GM19193 (cell line): Measurements from ENCODE around the gene LPIN1.

ENCODE experiments used
- POLR2A ChIP-seq: IDR thresholded peaks from 4 replicates; pipeline ENCODE4 v1.6.1; 2011; ENCODE audit not compliant: insufficient read depth, insufficient read length; ENCODE audit errors: extremely low read depth

The LPIN1 gene

DNA sequence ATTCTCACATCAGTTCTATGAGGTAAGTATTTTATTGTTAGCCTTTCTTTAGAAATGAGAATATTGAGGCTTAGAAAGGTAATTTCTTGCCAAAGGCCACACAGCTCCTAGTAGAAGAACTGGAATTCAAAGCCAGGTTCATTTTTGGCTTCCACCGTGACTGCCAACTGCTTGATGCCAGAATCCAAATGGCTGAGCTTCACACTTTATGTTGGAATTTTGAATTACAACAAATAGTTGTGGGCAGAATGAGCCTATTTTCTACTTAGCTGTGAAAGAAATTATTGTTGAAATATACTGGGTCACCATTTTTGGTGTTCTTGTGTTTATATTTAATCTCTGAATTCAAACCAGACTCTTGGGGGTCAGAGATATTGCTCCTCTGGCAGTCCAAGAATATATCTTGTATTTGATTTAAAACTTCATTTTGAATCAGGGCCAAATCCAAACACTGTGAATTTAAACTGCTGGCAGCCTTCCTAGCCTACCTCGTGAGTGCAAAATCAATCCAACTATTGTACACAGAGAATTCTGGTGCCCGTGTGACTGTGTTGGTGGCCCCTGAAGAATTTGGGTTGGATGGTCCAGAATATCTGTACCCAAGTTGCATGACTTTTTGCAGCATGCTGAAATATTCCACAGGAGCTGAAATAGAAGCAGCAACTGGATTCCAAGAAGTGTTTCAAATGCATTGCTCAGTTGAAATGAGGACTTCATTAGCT lies 35.6 kb upstream of the LPIN1 start:
- TF ChIP-seq POLR2A, result no peak

DNA sequence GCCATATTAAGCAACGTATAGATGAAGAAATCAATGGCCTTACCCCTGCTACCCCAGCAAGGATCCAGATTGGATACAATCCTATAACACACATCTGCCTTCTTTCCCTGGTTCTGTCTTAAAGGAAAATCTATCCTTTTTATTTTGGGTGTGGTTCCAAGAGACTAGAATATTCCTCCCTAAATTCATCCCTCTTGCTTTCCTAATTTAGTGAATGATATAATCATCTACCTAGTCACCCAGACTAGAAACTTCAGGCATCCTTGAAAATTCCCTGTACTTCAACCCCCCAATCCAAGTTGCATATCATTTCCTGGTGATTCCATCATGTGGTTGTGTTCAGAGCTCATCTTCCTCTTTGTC lies 35.1 kb upstream of the LPIN1 start:
- TF ChIP-seq POLR2A, result no peak

DNA sequence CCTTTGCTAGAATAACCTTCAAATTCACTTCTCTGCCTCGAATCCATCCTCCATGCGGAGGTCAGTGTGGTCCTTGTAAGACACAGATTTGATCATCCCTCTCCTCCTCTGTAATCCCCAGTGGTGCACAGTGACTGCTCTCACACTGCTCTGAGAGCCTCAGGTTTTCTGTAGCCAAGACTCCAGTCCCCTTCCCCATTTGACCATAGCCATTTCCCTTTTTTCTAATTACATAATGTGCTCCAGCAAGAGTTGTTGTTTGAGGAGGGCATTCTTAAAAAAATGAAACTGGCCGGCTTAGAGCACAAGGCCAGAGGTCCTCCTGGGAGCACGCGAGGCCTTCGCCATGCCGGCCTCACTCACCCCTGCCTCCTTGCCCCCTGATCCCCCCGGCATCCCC lies 34.7 kb upstream of the LPIN1 start:
- TF ChIP-seq POLR2A, result no peak

DNA sequence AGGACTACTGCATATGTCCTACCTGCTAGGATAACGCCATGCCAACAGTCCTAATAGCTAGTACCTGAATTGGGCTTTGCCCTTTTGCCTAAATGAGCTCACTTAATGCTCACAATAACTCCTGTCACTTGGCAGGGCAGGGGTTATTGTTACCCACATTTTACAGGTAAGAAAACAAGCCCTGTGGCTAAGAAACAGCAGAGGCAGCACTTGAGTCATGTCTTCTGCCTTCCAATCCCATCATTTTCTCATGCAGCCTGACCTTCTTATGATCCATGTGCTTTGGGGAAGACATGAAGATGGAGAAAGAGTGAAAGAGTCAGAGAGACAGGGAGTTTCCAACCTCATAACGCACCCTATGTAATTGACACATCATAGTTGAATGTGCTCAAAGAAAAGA lies 33.6 kb upstream of the LPIN1 start:
- no peak for TF ChIP-seq POLR2A

DNA sequence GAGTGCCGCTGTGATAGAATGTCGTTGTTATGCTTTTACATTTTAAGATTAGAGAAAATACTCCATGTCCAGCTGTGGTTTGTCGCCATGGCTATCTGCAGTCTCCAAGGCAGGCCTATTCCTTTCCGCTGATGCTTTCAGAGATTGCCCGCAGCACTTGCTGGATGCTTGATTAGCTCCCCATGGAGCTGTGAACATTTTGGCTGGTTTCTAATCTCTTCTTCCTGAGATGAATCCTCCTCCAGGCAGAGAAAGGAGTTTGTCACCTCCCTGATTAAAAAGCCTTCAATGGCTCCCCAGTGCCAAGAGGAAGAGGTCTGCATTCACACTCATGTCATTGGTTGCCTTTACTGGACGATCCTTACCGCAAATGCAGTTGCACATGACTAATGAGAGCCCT lies 32.6 kb upstream of the LPIN1 start:
- no peak for TF ChIP-seq POLR2A

DNA sequence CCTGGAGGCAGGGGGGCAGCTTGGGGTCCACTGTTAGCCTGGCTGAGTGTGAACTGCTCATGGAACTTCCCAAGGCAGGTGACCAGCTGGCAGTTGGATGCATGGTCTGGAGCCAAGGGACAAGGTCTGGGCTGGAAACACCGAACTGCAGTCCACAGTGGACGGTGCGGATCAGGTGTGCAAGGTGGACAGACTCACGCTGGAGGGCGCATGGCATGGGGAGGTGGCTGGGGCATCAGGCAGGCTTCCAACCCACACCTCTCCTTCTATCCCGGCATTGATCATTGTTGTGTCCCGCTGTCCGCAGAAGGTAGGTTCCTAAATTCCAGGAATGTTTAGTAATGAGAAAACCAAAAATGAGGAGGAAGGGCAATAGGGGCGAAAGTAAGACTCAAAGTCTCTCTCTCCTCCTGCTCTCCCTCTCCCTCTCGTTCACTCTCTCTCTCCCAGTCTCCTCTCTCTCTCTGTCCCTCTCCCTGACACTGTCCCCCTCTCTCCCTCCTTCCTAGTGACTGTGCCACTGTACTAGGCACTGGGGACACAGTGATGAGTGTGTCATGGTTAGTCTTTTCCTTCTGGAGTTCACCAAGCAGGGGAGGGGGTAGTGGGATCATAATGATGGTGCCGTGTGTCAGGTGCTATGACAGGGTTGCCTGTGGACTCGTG lies 30.3 kb upstream of the LPIN1 start:
- no peak for TF ChIP-seq POLR2A

DNA sequence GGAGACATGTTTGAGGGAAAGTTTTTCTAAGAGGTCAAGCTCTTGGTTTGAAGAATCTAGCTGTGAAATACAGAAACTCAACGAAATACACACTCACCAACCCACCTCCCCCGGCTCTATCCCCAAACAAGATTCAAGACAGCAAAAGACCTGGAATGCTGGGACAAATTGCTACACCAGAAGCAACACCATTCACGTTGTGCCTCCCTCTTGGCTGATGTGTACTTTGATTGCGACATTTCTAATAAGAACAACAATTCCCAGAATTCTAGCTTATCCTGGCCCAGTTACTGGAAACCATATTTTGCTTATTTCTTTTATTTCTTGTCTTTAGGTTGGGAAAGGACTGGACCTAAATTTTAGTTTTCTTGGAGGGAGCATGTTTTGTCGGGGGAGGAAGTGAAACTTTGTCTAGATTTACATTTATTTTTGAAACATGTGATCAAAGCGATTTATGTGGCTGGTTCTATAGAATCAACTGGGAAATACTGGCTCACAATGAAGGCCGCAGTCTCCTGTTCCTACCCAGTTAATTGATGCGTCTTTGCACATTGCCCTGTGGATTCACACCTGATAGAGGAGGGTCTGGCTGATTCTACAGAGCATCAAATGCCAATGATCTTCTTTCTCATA lies 29.6 kb upstream of the LPIN1 start:
- TF ChIP-seq POLR2A, result no peak

DNA sequence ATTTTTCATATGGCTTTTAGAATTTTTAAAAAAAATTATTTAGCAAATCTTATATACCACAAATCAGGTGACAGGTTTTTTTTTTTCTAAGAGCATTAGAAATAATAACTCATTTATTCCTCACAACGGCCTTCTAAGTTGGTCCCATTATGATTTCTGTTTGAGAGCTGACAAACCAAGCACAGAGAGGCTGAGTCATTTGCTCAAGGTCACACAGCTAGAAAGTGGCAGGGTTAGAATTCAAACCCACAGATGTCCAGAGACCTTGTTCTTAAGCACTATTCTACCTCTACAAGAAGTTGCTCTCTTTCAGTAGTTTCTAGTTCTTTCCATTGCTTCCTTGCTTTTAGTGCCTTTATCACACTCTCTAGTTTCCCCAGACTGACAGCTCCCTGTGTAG lies 28.8 kb upstream of the LPIN1 start:
- TF ChIP-seq POLR2A, result no peak

DNA sequence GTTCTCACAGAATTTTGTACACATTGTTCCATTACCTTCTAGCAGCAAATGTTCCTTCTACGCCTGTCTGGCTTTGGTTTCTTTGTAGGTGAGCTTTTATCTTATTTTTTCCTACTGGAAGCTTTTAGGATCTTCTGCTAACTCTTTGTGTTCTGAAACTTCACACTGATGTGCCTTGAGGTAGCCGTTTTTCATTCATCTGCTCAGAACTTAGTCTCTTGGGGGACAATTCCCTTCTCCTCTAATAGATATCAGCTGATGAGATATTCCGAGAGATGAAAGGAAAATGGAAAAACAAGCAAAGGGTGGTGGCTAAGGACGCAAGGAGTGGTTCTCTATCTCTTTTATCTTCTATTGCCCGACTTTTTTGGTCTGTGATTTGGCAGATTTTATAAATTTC lies 27.8 kb upstream of the LPIN1 start:
- no peak for TF ChIP-seq POLR2A

DNA sequence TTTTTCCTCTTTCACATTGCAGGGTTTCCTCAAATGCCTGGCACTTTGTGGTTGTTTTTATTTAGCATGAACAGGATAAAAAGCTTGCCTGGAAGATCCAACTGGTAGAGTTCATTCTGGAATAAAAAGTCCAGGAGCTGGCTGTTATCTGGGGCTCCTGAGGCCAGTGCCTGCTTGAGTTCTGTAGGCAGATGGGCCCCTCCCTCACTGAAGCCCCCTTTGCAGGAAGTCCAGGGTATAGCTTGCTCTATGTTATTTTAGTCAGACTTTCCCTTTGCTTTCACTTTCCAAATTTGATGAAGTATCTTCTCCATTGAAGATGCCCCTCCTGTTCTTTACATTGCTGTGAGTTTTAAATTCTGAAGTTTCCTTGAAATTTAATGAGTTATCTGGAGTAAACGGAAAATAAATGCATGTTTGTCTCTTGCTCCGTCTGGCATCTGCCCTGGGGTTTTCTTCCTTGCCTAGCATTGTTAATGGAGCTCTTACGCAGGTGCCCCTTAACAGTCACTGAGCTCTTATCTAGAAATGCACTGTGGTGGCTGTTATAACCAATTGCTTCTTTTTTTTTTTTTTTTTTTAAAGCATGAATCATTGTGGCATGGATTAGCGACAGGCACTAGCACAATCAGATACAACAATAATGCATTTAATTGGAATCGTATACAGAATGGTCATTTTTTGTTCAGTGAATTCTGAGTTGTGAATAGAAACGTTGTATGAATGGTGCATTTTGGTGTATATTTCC lies 27.0 kb upstream of the LPIN1 start:
- no peak for TF ChIP-seq POLR2A

DNA sequence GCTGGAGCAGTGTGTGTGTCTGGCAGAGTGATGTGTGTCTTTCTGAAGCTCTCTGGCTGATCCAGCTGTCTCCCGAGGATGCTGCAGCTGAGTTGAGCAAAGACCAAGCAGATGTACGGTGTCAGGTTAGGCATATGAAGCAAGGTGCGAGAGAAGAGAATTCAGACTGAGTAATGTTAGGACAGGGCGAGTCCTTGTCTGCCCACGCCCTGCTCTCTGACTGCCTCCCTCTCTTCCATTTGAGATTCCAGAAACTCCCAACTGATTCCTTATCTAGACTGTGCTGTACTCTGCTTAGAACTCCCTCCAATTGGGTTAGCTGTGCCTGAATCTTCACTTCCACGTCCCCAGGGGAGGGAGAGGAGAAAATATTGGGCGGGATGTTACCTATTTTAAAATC lies 25.7 kb upstream of the LPIN1 start:
- TF ChIP-seq POLR2A, result no peak

DNA sequence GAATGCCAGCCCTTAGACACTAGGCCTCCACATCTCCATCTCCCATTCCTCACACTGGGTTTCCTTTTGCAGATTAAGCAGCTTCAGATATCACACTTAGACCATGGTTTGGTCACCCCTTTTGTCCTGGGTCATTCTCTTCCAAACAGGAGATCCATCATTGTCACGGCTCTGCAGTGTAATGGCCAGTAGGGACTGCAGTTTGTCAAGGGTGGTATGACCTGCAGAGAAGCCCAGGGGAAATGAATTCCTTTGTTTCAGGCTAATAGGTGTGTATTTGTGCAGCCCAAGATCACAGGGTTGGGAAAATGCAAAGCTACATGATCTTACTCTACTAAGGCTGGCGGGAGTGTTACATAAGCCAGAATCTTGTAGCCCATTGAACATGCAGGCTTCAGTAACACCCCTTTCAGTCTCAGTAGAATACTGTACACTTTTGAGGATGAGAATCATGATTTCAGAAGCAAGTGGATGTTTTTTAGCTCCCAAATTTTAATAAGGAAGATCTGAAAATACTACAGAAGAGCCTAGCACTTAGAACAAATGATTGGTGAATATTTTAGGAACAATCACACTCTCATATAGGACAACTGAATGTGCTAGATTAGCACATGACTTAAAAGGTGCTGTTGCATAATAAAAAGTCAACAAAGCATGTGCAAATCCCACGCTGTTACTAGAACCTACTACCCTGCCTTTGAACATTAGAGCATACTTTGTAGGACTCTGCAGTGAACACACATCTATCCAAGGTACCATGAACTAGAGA lies 24.0 kb upstream of the LPIN1 start:
- no peak for TF ChIP-seq POLR2A

DNA sequence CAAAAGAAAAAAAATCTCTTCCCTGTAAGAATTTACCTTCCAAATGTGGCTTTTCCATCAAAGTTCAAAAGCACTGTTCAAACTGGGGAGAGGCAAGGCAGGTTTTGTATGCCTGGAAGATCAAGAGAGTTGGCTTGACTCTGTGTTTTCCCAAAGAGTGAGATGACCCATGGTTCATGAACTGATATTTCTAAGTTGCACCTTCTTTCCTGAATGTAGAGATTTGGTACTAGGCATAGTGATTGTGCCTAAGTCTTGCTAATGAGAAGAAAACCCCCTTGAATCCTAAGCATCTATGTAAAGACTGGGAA lies 23.4 kb upstream of the LPIN1 start:
- no peak for TF ChIP-seq POLR2A

DNA sequence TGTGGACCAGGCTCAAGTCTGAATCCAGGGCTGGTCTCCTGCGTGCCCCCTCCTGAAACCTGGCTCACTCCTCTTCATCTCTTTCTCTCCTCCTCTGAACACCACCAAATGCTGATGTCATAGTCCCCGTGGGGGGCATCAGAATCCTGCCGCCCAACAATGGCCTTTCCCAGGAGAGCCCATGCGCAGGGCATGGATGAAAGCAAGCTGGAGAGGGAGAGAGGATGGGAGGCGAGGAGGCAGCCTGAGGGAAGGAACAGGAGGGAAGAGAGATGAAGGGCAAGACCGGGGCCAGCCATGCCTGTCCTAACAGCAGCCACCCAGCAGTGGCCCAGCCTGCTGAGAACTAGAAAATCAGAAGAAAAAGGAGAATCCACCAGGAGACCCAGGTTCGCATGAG lies 22.3 kb upstream of the LPIN1 start:
- TF ChIP-seq POLR2A, result no peak

DNA sequence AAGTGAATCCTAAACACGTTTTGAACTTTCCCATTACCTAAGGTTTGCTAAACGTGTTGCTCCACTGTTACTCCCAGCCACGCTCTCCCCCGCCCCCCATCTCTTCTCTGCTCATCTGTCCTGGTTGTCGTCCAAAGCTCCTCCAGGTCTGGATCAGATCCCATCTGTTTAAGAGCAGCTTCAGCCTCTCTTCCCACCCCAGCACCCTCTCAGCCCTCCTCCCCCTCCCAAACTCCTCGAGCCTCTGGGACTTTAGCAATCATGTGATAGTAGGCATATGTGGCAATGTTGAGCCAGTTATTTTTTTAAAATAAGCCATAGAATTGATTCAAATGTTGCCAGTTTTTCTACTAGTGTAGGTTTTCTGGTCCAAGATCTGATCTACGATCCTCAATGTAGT lies 20.0 kb upstream of the LPIN1 start:
- TF ChIP-seq POLR2A, result no peak
